ENCODE data around the gene EMILIN3.
"Not testable (repeated sequence)": the region's sequence is repeated elsewhere in the genome, so short reads cannot be mapped to it uniquely, and the experiment has no call there.

Gene EMILIN3

DNA sequence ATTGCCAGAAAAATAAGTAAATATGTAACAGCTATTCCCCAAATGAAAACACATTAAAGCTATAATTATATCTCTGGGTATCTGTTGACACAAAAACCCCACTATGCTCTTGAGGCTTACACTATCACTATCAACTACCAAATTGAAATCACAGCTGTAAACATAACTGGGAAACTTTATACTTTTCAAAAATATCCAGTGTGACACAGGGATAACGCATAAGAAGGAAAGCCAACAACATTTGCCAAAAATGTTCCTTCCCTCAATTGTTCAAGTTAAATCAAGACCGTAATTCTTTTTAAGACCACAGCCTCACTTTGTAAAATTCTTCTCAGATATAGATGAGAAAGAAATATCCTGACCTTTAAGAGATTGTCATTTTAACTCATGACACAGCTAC, 52.2 kb downstream of the EMILIN3 start:
- no peak for DNase-seq

GRCh38 chr20:41312009-41312408, 54.6 kb downstream of the EMILIN3 start:
- DNase-seq = not testable (repeated sequence)

All from GOT3 (cell line).